Dermis lymphatic vessel endothelial cell (primary cell): ENCODE results near the gene ARPC3. TPM values are rescaled to one million over a fixed set of nuclear protein-coding genes. Genes with fewer than 3 reads are reported as not detected.

Experiments used
- total RNA-seq: library from RNA; depleted of rRNA; stranded (reverse); fragments of >200 nt; gene quantifications from 2 replicates; pipeline ENCODE4 v1.2.1, GENCODE V29; 2014

The ARPC3 gene
- total RNA-seq = 215 and 240 TPM in 2 replicates

DNA sequence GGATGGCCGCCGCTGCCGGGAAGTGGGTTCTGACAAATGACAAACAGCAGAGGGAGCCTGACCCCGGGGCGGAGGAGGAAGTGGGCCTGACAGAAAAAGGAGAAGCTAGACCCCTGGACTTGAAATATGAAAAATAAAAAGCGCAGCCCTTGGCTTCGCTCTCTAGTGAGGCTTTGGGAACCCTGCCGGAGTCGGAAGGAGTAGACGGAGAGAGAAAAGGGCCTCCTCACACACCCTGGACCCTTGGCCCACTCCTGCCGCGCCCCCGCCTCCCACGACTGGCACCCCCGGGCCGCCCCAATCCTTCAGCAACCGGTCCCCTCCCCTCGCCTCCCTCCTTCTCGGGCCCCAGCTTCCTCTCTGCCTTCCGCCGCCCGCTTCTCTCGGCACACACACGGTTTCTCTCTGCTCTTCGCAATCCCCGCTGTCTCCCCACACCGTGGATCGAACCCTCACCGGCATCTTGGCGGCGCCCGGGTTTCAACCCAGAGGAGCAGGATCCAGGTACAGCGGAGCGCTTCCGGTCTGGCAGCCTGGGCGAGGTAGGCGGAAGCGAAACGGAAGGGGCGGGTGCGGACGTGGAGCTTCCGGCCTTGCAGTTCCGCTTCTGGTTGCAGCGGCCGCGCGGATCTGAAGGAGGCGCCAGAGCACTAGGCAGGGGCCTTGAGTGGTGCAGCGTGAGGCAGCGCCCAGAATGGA is at the start of gene ARPC3:
ARPC3 (minus strand) TSS at position 539 of the 699 bp plus-strand sequence; CDS start at position 462, 77 bp downstream.

GRCh38 chr12:110468214-110469048 is 18.3 kb upstream of the ARPC3 start, which contains the start of the genes FAM216A and GPN3:
TSS of gene FAM216A (plus strand) at chr12:110468845. CDS start at chr12:110468876, 31 bp downstream.
TSS of gene GPN3 (minus strand) at chr12:110468257. CDS start at chr12:110468203, 54 bp downstream.

DNA sequence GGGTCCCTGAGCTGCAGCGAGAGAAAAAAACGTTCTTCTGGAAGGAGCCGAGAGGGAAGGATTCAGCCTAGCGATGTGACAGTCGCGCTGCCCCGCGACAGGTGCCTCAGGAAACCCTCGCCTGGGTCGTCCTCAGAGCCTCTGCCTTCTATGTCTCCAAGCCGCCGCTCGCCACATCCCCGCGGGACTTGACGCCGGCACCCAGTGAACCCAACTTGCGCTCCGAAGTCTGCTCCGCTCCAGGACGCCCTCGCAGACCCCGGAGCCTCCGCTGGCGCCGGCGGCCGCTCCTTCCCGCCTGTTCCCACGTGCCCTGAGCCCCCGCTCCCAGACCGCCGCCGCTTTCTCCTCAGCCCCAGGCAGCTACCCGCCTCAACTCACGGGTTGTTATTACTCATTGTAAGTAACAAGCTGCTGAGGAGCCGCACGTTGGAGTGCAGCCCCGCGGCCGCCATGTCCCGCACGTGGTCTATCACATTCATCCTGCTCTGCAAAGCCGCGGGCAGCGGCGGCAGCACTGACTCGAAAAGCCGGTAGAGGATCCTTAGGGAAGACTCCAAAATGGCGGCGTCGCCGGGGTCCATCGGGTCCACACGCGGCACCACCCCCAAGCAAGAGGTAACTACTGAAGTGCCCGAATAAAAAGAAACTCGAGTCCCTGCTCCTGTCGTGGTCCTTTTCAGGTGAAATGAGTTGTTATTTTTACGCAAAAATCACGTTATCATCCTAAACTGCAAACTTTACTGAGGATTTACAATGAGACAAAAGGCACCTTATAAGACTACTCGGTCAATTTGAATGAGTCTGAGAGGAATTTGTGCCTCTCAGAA is 46.8 kb downstream of the ARPC3 start, which contains the start of gene ANAPC7:
ANAPC7 (minus strand) TSS at position 563 of the 830 bp plus-strand sequence; CDS start at position 482, 81 bp downstream.

Other genes with a start within 250 kb of the ARPC3 start
- gene ATP2A2, start 169.1 kb downstream of the ARPC3 start, total RNA-seq = 102 and 105 TPM in 2 replicates
- gene ANAPC7, start 46.6 kb downstream of the ARPC3 start, total RNA-seq = 27.5 and 38.0 TPM in 2 replicates
- gene GPN3, start 17.9 kb upstream of the ARPC3 start, total RNA-seq = 13.8 and 14.0 TPM in 2 replicates
- gene FAM216A, start 18.5 kb upstream of the ARPC3 start, total RNA-seq = 5.6 and 9.3 TPM in 2 replicates
- 66.3 and 71.3 TPM in 2 replicates for gene VPS29, start 51.8 kb upstream of the ARPC3 start, total RNA-seq
- gene RAD9B, start 52.0 kb upstream of the ARPC3 start, total RNA-seq = 0.11 and 0.43 TPM in 2 replicates
- gene PPTC7, start 133.0 kb upstream of the ARPC3 start, total RNA-seq = 7.7 and 8.6 TPM in 2 replicates
- gene TCTN1, start 163.8 kb upstream of the ARPC3 start, total RNA-seq = 7.6 and 13.3 TPM in 2 replicates
- 4.9 and 5.6 TPM in 2 replicates for gene HVCN1, start 238.8 kb upstream of the ARPC3 start, total RNA-seq